DND-41 (cell line): ENCODE results near the gene FSTL1.

Experiments used
- CTCF ChIP-seq: IDR thresholded peaks from 2 replicates; pipeline ENCODE4 v1.5.1; 2012; ENCODE audit warnings: borderline replicate concordance, low read length, moderate library complexity, mild to moderate bottlenecking; ENCODE audit not compliant: poor library complexity, severe bottlenecking; ENCODE audit errors: extremely low read depth
- EZH2 ChIP-seq: IDR thresholded peaks from 3 replicates; pipeline ENCODE4 v1.6.1; 2012; ENCODE audit warnings: borderline replicate concordance, low read depth, mild to moderate bottlenecking, moderate library complexity, low read length, inconsistent platforms; ENCODE audit not compliant: severe bottlenecking

- no peak for TF ChIP-seq CTCF
- no peak for TF ChIP-seq EZH2
Measured at GRCh38 chr3:120350401-120350941, 100.3 kb downstream of the FSTL1 start.
